Measurements from ENCODE around the gene PRDM5.

PRDM5 gene

DNA sequence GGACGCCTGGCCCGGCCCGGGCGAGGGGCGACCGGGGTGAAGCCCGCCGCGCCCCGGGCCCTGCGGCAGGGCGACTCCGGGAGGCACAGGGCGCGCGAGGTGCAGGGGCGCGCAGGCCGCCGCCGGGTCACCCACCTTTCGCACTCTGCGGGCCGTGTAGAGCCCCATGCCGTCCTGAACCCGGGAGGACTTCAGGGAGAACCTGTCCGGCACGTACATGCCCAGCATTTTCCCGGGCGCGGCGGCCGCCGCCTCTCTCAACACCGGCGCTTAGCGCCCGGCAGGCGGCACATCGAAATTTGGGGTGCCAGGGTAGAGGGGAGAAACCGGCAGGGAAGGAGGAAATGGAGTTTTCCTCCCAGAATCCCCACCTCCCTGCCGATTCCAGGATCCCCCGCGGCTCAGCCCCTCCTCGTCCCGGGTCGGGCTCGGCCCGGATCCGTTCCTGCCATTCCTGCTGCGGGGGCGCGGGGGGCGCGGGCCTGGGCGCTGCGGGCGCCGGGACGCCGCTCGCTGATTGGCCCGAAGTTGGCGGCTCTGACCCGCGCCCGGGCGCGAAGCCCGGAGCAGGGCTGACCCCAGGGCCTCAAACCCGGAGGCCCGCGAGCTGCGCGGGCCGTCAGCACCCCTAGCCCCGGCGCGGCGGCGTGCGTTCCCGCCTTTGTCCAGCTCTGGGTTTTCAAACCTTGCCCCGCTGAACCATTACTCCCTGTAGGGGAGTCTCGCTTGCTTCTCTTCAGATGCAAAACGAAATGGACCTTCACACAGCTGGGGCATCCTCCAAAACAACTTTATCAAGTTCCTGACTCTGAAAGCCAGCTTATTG is at the start of gene PRDM5:
PRDM5 (minus strand) TSS at position 346 of the 826 bp plus-strand sequence; CDS start at position 228, 118 bp downstream.
- peak; percentile 44 for DNase-seq

GRCh38 chr4:120971884-120972283 is 49.4 kb upstream of the PRDM5 start:
- DNase-seq: no peak

DNA sequence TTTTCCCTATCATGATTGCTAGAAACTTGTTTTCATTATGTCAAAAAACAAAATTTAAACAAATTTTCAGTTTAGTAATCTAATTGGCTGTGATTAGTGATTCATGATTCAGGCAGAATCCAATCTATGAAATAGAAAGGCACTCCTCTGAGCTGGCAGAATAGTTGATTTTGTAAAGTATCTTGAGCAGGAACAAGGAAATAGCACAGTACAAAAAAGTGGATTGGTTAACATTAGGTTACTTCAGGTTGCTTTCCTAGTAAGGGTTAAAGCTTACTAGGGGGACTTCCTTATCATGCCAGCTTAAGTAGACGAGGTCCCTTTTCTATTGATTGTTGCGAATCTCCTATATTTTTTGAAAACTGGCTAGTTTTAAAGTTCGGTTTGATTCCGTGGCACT is 43.4 kb upstream of the PRDM5 start:
- no peak for DNase-seq

DNA sequence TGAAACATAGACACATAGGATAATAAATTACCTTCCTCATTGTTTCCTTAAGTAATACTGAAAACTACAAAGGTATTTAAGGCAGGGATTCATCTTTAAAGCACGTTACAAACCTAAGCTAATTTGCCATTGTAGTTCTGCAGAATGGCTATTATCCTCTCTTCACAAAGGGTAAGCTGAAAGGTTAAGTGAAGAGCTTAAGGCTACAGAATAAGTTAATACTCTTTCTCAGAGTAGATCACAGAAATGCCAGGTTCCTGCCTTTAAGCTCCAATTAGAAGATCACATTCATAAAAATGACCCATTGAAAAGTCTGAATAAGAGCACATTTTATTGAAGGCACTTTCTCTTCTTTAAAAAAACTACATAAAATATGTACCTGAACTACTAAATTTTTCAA is 42.1 kb upstream of the PRDM5 start:
- no peak for DNase-seq

GRCh38 chr4:120963449-120963848 is 40.9 kb upstream of the PRDM5 start:
- no peak for DNase-seq

- no peak for DNase-seq
Measured at GRCh38 chr4:120960656-120961267, 38.2 kb upstream of the PRDM5 start.

DNA sequence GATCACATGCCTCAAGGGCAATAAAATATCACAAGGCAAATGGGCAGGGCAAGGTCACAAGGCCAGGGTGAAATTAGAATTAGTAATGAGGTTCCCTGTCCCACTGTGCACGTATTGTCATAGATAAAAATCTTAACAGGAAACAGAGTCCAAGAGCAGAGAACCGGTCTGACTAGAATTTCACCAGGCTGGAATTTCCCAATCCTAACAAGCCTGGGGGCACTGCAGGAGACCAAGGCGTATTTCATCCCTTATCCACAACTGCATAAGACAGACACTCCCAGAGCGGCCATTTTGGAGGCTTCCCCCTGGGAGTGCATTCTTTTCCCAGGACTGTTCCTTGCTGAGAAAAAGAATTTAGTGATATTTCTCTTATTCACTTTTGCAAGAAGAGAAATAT is 25.9 kb upstream of the PRDM5 start:
- DNase-seq: no peak

GRCh38 chr4:120942776-120943175 is 20.2 kb upstream of the PRDM5 start:
- no peak for DNase-seq

DNA sequence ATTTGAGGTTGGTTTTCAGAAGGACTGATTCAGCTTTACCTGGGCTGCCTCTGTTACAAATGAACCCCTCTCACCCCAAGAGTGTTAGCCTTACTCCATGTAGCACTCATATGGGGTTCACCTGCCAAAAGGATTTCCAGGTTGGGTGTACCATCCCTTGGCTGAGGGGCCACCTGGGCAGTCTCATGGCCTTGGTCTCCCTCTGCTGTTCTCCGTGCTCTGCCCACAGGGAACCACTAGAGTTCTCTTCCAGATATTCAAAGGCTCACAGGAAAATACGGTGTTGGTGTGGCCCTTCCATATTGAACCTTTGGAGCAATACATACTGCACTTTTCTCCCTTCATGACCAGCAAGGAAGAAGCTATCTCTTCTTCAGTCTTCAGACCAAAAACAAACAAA is 18.0 kb upstream of the PRDM5 start:
- no peak for DNase-seq

DNA sequence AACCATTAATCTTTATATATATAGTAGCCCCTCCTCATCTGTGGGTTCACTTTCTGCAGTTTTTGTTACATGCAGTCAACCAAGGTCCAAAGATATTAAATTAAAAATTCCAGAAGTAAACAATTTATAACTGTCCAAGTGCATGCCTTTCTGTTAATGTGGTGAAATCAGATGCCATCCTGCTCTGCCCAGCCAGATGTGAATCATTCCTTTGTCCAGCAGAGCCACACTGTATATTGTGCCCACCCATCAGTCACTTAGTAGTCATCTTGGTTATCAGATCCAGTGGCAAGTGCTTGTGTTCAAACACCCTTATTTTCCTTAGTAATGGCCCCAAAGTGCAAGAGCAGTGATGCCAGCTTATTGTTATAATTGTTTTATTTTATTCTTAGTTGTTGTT is 17.2 kb upstream of the PRDM5 start:
- DNase-seq: no peak

DNA sequence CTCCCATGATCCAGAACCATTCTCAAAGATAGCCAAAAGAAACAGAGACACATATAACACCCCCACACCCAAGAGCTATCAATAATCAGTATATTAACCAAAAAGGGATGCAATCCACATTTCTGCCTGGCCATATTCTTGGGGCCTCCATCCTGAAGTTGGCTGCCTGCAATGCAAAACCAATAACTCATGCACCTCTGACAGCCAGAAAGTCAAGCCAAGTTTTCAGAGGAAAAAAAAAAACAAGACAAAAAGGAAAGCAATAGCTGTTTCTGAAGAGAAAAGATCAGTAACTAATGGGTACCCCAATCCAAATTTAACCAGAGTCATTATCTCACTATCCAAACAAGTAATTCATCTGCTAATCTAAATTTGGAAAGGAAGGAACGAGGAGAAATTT is 7.3 kb upstream of the PRDM5 start:
- no peak for DNase-seq

GRCh38 chr4:120927801-120928409 is 5.4 kb upstream of the PRDM5 start:
- DNase-seq: no peak

DNA sequence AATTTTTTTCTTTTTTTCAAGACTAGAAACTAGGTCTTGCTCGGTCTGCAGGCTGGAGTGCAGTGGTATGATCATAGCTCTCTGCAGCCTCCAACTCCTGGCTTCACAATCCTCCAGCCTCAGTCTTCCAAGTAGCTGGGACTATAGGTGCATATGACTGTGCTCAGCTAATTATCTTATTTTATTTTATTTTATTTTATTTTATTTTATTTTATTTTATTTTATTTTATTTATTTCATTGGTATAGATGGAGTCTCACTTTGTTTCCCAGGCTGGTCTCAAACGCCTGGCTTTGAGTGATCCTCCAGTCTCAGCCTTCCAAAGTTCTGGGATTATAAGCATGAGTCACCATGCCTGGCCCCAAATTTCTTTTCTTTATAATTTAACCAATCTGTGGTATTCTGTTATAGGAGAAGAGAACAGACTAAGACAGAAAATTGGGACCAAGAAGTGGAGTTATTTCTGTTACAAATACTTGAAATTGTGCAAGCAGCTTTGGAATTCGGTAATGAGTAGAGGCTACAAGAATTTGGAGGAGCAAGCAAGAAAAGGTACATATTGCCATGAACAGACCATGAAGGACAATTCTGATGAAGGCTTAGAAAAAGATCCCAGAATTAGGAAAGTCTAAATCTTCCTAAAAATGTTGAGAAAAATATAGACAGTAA is 4.0 kb upstream of the PRDM5 start:
- DNase-seq: no peak

DNA sequence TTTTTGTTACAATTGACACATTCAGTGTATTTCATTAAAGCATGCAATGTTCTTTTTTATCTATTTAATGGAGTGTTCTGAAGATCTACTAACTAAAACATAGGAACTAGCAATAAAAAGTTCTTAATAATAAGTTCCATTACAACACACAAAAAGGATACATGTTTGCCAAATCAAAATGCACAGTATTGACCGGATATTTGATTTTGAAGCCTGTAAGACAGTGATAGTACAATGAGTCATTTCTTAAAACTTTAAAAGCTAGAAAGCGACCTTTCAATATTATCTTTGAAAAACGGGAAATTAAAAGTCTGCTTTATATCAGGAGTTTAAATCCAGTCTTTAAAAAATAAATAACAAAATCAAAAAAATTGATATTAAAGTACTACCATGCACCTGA is 2.4 kb upstream of the PRDM5 start:
- DNase-seq: no peak

- no peak for DNase-seq
Measured at GRCh38 chr4:120923207-120923522, 639 bp upstream of the PRDM5 start.

- peak; percentile 24 for DNase-seq
Measured at GRCh38 chr4:120921456-120922380, 808 bp downstream of the PRDM5 start.

DNA sequence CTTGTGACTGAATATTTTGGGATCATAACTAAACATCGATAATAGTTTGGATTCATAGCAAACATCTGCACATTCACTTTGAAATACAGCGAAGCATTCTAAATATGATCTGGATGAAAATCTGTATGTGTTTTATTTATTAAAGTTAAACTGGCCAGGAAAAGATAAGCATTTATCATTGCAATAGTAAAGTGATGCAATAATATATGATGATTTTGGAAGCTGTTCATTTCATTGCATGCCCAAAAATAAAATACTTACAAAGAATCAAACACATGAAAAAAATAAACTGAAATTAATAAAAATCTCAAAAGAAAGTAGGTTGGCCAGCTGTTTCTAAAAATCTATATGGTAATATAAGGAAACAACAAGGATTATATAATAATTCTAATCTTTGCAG is 1.9 kb downstream of the PRDM5 start:
- no peak for DNase-seq

GRCh38 chr4:120919358-120919757 is 3.2 kb downstream of the PRDM5 start:
- DNase-seq: no peak

GRCh38 chr4:120918788-120919187 is 3.7 kb downstream of the PRDM5 start:
- no peak for DNase-seq

GRCh38 chr4:120918092-120918491 is 4.4 kb downstream of the PRDM5 start:
- no peak for DNase-seq

DNA sequence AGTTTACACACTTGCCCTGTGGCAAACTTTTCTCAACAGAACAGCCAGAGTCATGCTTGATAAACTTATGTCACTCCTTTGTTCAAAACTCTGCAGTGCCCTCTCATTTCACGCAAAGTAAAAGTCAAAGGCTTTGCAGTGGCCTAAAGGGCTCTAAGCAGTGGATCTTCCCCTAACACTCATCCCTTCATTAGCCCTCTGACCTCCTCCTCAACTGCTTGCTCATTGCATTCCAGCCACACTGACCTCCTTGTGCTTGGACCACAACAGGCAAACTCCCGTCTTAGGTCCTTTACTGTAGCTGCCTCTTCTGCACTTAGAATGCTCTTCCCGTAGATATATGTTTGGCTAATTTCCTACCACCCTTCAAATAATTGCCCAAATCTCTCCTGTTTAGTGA is 5.6 kb downstream of the PRDM5 start:
- no peak for DNase-seq

- no peak for DNase-seq
Measured at GRCh38 chr4:120915336-120915735, 7.2 kb downstream of the PRDM5 start.

- no peak for DNase-seq
Measured at GRCh38 chr4:120903419-120903818, 19.1 kb downstream of the PRDM5 start.

Data from 8988T (cell line).